Naive thymus-derived CD8-positive, alpha-beta T cell (primary cell): ENCODE measurements around the gene ANTXRL. TPM values are rescaled to one million over a fixed set of nuclear protein-coding genes. Genes with fewer than 3 reads are reported as not detected.
"Not testable (repeated sequence)": the region's sequence is repeated elsewhere in the genome, so short reads cannot be mapped to it uniquely, and the experiment has no call there.

Experiments
- ATAC-seq, 2 donors: fragments of 150-1000 bp; cut with Tn5 transposase in 1 of 2; sonication (Bioruptor Pico), chemical (Tn5 transposase) in 1 of 2; 1 replicate in 1 of 2; 2 replicates in 1 of 2; pipeline ENCODE4 v1.10.0; 2021; ENCODE audit warnings: mild to moderate bottlenecking in 2 of 2, moderate library complexity in 2 of 2
- POLR2A ChIA-PET: fragments of 350-600 bp; sonication (Branson Sonifier 250); formaldehyde crosslinking; loops from one replicate; lab custom pipeline; 2021; ENCODE audit warnings: antibody characterized with exemption; lab: Charles Lee
- DNase-seq, 10 donors: peaks; one replicate each; pipeline versions ENCODE4 v3.0.0 to v3.0.0-alpha.2; 2020 to 2022
- H3K27ac Mint-ChIP-seq, 10 donors: one replicate each; pipeline ENCODE4 v1.8.0; 2020 to 2022; ENCODE audit warnings: mild to moderate bottlenecking in 10 of 10, mixed read lengths in 10 of 10, moderate library complexity in 4 of 10, inconsistent platforms in 1 of 10
- H3K27me3 Mint-ChIP-seq, 5 donors: one replicate each; pipeline ENCODE4 v1.8.0; 2021 to 2022; ENCODE audit warnings: mixed read lengths in 5 of 5
- H3K36me3 Mint-ChIP-seq, 3 donors: one replicate each; pipeline ENCODE4 v1.8.0; 2020 to 2022; ENCODE audit warnings: mixed read lengths in 3 of 3, mild to moderate bottlenecking in 2 of 3, inconsistent platforms in 1 of 3
- H3K4me1 Mint-ChIP-seq, 4 donors: one replicate each; pipeline ENCODE4 v1.8.0; 2021 to 2022; ENCODE audit warnings: mixed read lengths in 4 of 4
- H3K4me3 Mint-ChIP-seq, 10 donors: one replicate each; pipeline ENCODE4 v1.8.0; 2020 to 2022; ENCODE audit warnings: mild to moderate bottlenecking in 10 of 10, mixed read lengths in 10 of 10, moderate library complexity in 6 of 10, inconsistent platforms in 1 of 10
- H3K9me3 Mint-ChIP-seq, 9 donors: one replicate each; pipeline ENCODE4 v1.8.0; 2020 to 2022; ENCODE audit warnings: mixed read lengths in 9 of 9, mild to moderate bottlenecking in 3 of 9, inconsistent platforms in 1 of 9, moderate library complexity in 1 of 9
- polyA plus RNA-seq, 3 donors: library from polyadenylated mRNA; unstranded; fragments of 300-500 nt; fragmentation: Illumina TruSeq; gene quantifications; one replicate each; pipeline ENCODE4 v1.2.3, GENCODE V29; 2021
- total RNA-seq, 8 experiments: library from RNA in 2 of 8; stranded (reverse) in 2 of 8; gene quantifications; one replicate each; pipeline ENCODE4 v1.2.3 and lab custom pipeline; 2021 to 2026

Gene ANTXRL
- total RNA-seq (not detected), polyA plus RNA-seq (not detected), total RNA-seq (lab: John Stamatoyannopoulos, UW) (0 to 0.15 (median 0) reads per million in 6 experiments)

GRCh38 chr10:46286991-46287693, at the start of gene ANTXRL:
Gene ANTXRL, plus strand, starts transcription at chr10:46286997. Its CDS starts 266 bp downstream, at chr10:46287263.
- Mint-ChIP-seq H3K9me3 (no peaks in the 10 kb centered on the region), H3K4me3 (peak within 1 kb of the TSS in 4 of 10 donors; percentile 7 to 67 (median 42)), H3K27me3 (peaks cover 0 to 9% (median 0%) of the 10 kb centered on the region in 5 donors), H3K4me1 (peaks cover 9 to 24% (median 17%) of the 10 kb centered on the region in 4 donors), H3K36me3 (no peaks in the 10 kb centered on the region), H3K27ac (peak within 1 kb of the TSS in 2 of 10 donors; percentile 33 to 82)
- DNase-seq (peak in 1 of 10 donors; percentile 40), ATAC-seq (no peak)
- POLR2A ChIA-PET = no interaction called here

GRCh38 chr10:46237815-46238510, 48.8 kb upstream of the ANTXRL start:
- POLR2A ChIA-PET = no interaction called here
- H3K27me3 Mint-ChIP-seq = no peaks in the 10 kb centered on the region
- peaks cover 2 to 19% (median 12%) of the 10 kb centered on the region in 9 donors for H3K9me3 Mint-ChIP-seq
- peak overlapping the region in 8 of 10 donors; percentile 12 to 98 (median 57) for H3K27ac Mint-ChIP-seq
- DNase-seq (no peak), ATAC-seq (no peak)
- peaks cover 20 to 70% (median 41%) of the 10 kb centered on the region in 4 donors for H3K4me1 Mint-ChIP-seq
- H3K36me3 Mint-ChIP-seq = peaks cover 14 to 78% (median 36%) of the 10 kb centered on the region in 3 donors
- no peak overlapping the region for H3K4me3 Mint-ChIP-seq

- Mint-ChIP-seq H3K4me3 (no peak overlapping the region), H3K27me3 (no peaks in the 10 kb centered on the region), H3K4me1 (peaks cover 22 to 62% (median 46%) of the 10 kb centered on the region in 4 donors), H3K36me3 (peaks cover 27 to 79% (median 39%) of the 10 kb centered on the region in 3 donors), H3K27ac (peak overlapping the region in 1 of 10 donors; percentile 75), H3K9me3 (peaks cover 2 to 30% (median 18%) of the 10 kb centered on the region in 9 donors)
- DNase-seq (no peak), ATAC-seq (no peak)
- POLR2A ChIA-PET = no interaction called here
These were observed 47.5 kb upstream of the ANTXRL start for GRCh38 chr10:46239247-46239646.

GRCh38 chr10:46239993-46240683, 46.7 kb upstream of the ANTXRL start:
- DNase-seq (peak in 2 of 10 donors; percentile 10 to 42), ATAC-seq (no peak)
- H3K36me3 Mint-ChIP-seq = peaks cover 29 to 78% (median 46%) of the 10 kb centered on the region in 3 donors
- H3K4me1 Mint-ChIP-seq = peaks cover 26 to 62% (median 43%) of the 10 kb centered on the region in 4 donors
- H3K9me3 Mint-ChIP-seq = peaks cover 4 to 33% (median 19%) of the 10 kb centered on the region in 9 donors
- POLR2A ChIA-PET = no interaction called here
- H3K27me3 Mint-ChIP-seq = no peaks in the 10 kb centered on the region
- H3K4me3 Mint-ChIP-seq = no peak overlapping the region
- peak overlapping the region in 5 of 10 donors; percentile 10 to 63 (median 29) for H3K27ac Mint-ChIP-seq

GRCh38 chr10:46240684-46241565, 45.9 kb upstream of the ANTXRL start:
- peak overlapping the region in 7 of 10 donors; percentile 10 to 83 (median 70) for H3K27ac Mint-ChIP-seq
- H3K9me3 Mint-ChIP-seq = peaks cover 4 to 33% (median 19%) of the 10 kb centered on the region in 9 donors
- peaks cover 31 to 81% (median 51%) of the 10 kb centered on the region in 3 donors for H3K36me3 Mint-ChIP-seq
- H3K27me3 Mint-ChIP-seq = no peaks in the 10 kb centered on the region
- POLR2A ChIA-PET = no interaction called here
- peak overlapping the region in 6 of 10 donors; percentile 15 to 47 (median 34) for H3K4me3 Mint-ChIP-seq
- peak in 3 of 10 donors; percentile 0 to 30 (median 16) for DNase-seq
- peaks cover 28 to 65% (median 45%) of the 10 kb centered on the region in 4 donors for H3K4me1 Mint-ChIP-seq
- peak; percentile 37 to 75 for ATAC-seq

- Mint-ChIP-seq H3K9me3 (peaks cover 4 to 33% (median 19%) of the 10 kb centered on the region in 9 donors), H3K27ac (peak overlapping the region in 5 of 10 donors; percentile 0 to 79 (median 45)), H3K4me1 (peaks cover 15 to 32% (median 23%) of the 10 kb centered on the region in 4 donors), H3K36me3 (peaks cover 34 to 84% (median 50%) of the 10 kb centered on the region in 3 donors), H3K4me3 (no peak overlapping the region), H3K27me3 (no peaks in the 10 kb centered on the region)
- DNase-seq (peak in 1 of 10 donors; percentile 0), ATAC-seq (no peak)
- POLR2A ChIA-PET = no interaction called here
These were observed 41.4 kb upstream of the ANTXRL start for GRCh38 chr10:46245381-46245900.

GRCh38 chr10:46246400-46247180, 40.2 kb upstream of the ANTXRL start:
- Mint-ChIP-seq H3K36me3 (peaks cover 33 to 80% (median 46%) of the 10 kb centered on the region in 3 donors), H3K4me1 (peaks cover 9 to 24% (median 13%) of the 10 kb centered on the region in 4 donors), H3K27ac (peak overlapping the region in 4 of 10 donors; percentile 1 to 48 (median 33)), H3K9me3 (peaks cover 4 to 30% (median 19%) of the 10 kb centered on the region in 9 donors)
- H3K27me3 Mint-ChIP-seq, ATAC-seq, H3K4me3 Mint-ChIP-seq, POLR2A ChIA-PET: not testable (repeated sequence)
- peak in 1 of 10 donors; percentile 0 for DNase-seq

GRCh38 chr10:46247181-46247475, 39.7 kb upstream of the ANTXRL start:
- ATAC-seq (no peak), DNase-seq (peak in 1 of 10 donors; percentile 0)
- H3K27ac Mint-ChIP-seq = peak overlapping the region in 1 of 10 donors; percentile 45
- peaks cover 4 to 24% (median 15%) of the 10 kb centered on the region in 9 donors for H3K9me3 Mint-ChIP-seq
- POLR2A ChIA-PET = no interaction called here
- no peaks in the 10 kb centered on the region for H3K27me3 Mint-ChIP-seq
- H3K4me1 Mint-ChIP-seq = peaks cover 7 to 27% (median 12%) of the 10 kb centered on the region in 4 donors
- peaks cover 28 to 80% (median 41%) of the 10 kb centered on the region in 3 donors for H3K36me3 Mint-ChIP-seq
- H3K4me3 Mint-ChIP-seq = no peak overlapping the region

GRCh38 chr10:46247808-46248569, 38.8 kb upstream of the ANTXRL start:
- peaks cover 2 to 16% (median 8%) of the 10 kb centered on the region in 9 donors for H3K9me3 Mint-ChIP-seq
- peaks cover 19 to 80% (median 35%) of the 10 kb centered on the region in 3 donors for H3K36me3 Mint-ChIP-seq
- no peaks in the 10 kb centered on the region for H3K27me3 Mint-ChIP-seq
- H3K4me1 Mint-ChIP-seq = peaks cover 7 to 27% (median 12%) of the 10 kb centered on the region in 4 donors
- peak overlapping the region in 2 of 10 donors; percentile 6 to 63 for H3K27ac Mint-ChIP-seq
- DNase-seq (peak in 2 of 10 donors; percentile 0 to 13), ATAC-seq (no peak)
- H3K4me3 Mint-ChIP-seq = no peak overlapping the region
- POLR2A ChIA-PET = no interaction called here

- Mint-ChIP-seq H3K4me3 (no peak overlapping the region), H3K9me3 (peaks cover 2 to 8% (median 3%) of the 10 kb centered on the region in 9 donors), H3K27ac (peak overlapping the region in 4 of 10 donors; percentile 6 to 70 (median 50)), H3K4me1 (peaks cover 7 to 24% (median 10%) of the 10 kb centered on the region in 4 donors), H3K27me3 (no peaks in the 10 kb centered on the region), H3K36me3 (peaks cover 12 to 79% (median 32%) of the 10 kb centered on the region in 3 donors)
- POLR2A ChIA-PET = no interaction called here
- DNase-seq = peak in 3 of 10 donors; percentile 0 to 50 (median 4)
- no peak for ATAC-seq
These were observed 38.1 kb upstream of the ANTXRL start for GRCh38 chr10:46248651-46249146.
